ENCODE results near the gene MMP20. TPM values are rescaled to one million over a fixed set of nuclear protein-coding genes. Genes with fewer than 3 reads are reported as not detected.

The MMP20 gene
- total and polyA plus RNA-seq, 11 donors, result not detected

GRCh38 chr11:102528618-102529017 lies 96.5 kb downstream of the MMP20 start:
- H3K36me3 ChIP-seq, result no peaks in the 10 kb centered on the region
- H3K9me3 ChIP-seq, result no peaks in the 10 kb centered on the region
- no peak for ATAC-seq
- H3K27me3 ChIP-seq, result no peaks in the 10 kb centered on the region
- no peaks in the 10 kb centered on the region for H3K4me1 ChIP-seq
- intact Hi-C loops (cut with DNase I), result loop anchor here in 1 of 10 donors (5.0 kb wide), 1 partner anchor 1341 kb away; no protein-coding TSS in a partner anchor
- no peak overlapping the region for H3K27ac ChIP-seq
- DNase-seq, result no peak
- TF ChIP-seq, protein P1, sequence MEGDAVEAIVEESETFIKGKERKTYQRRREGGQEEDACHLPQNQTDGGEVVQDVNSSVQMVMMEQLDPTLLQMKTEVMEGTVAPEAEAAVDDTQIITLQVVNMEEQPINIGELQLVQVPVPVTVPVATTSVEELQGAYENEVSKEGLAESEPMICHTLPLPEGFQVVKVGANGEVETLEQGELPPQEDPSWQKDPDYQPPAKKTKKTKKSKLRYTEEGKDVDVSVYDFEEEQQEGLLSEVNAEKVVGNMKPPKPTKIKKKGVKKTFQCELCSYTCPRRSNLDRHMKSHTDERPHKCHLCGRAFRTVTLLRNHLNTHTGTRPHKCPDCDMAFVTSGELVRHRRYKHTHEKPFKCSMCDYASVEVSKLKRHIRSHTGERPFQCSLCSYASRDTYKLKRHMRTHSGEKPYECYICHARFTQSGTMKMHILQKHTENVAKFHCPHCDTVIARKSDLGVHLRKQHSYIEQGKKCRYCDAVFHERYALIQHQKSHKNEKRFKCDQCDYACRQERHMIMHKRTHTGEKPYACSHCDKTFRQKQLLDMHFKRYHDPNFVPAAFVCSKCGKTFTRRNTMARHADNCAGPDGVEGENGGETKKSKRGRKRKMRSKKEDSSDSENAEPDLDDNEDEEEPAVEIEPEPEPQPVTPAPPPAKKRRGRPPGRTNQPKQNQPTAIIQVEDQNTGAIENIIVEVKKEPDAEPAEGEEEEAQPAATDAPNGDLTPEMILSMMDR (IDR thresholded peaks at IDR 0.05), result no peak
- no peak for TF ChIP-seq POLR2A (IDR thresholded peaks at IDR 0.05)
- no peak overlapping the region for H3K4me3 ChIP-seq

GRCh38 chr11:102527684-102528083 lies 97.4 kb downstream of the MMP20 start:
- intact Hi-C loops (cut with DNase I), result loop anchor here in 1 of 10 donors (5.0 kb wide), 1 partner anchor 1340 kb away; no protein-coding TSS in a partner anchor
- DNase-seq, result no peak
- Histone ChIP-seq H3K27me3 (peaks cover 0 to 1% (median 0%) of the 10 kb centered on the region in 9 donors), H3K36me3 (no peaks in the 10 kb centered on the region), H3K4me3 (no peak overlapping the region), H3K4me1 (no peaks in the 10 kb centered on the region), H3K27ac (no peak overlapping the region), H3K9me3 (no peaks in the 10 kb centered on the region)
- WGBS, 4 donors, result 69 to 97% (median 95%) methylated on average over 2 of the region's 2 CpGs
- TF ChIP-seq POLR2A (IDR thresholded peaks at IDR 0.05), result no peak
- TF ChIP-seq, protein P1 (IDR thresholded peaks at IDR 0.05), result no peak
- ATAC-seq, result no peak

- 87 to 100% (median 90%) methylated on average over 1 of the region's 1 CpG for WGBS, 4 donors
Observed at GRCh38 chr11:102527041-102527440, 98.1 kb downstream of the MMP20 start.

More at GRCh38 chr11:102527041-102527440, 98.1 kb downstream of the MMP20 start:
- Histone ChIP-seq H3K4me1 (no peaks in the 10 kb centered on the region), H3K27me3 (peaks cover 0 to 4% (median 0%) of the 10 kb centered on the region in 9 donors), H3K27ac (no peak overlapping the region), H3K36me3 (no peaks in the 10 kb centered on the region), H3K9me3 (no peaks in the 10 kb centered on the region), H3K4me3 (no peak overlapping the region)
- DNase-seq (no peak), ATAC-seq (no peak)
- intact Hi-C loops (cut with DNase I), result loop anchor here in 1 of 10 donors (5.0 kb wide), 1 partner anchor 1340 kb away; no protein-coding TSS in a partner anchor
- no peak for TF ChIP-seq POLR2A (IDR thresholded peaks at IDR 0.05)
- TF ChIP-seq, protein P1 (IDR thresholded peaks at IDR 0.05), result no peak

Other genes with a start within 250 kb of the MMP20 start
- gene TMEM123, start 172.6 kb downstream of the MMP20 start, total RNA-seq, result 100 to 1,000 TPM in 2 of 9 donors, 10 to 100 TPM in 7; 54.5 to 116 (median 81.4) TPM
- 10 to 100 TPM; 25.0 to 31.7 TPM for gene TMEM123, start 172.6 kb downstream of the MMP20 start, polyA plus RNA-seq
- gene MMP7, start 94.6 kb downstream of the MMP20 start, total RNA-seq, result 1 to 10 TPM in 1 of 9 donors, not detected in 8; 1.5 TPM
- not detected for gene MMP7, start 94.6 kb downstream of the MMP20 start, polyA plus RNA-seq
- under 1 TPM in 1 of 9 donors, not detected in 8; 0.14 TPM for gene MMP27, start 80.4 kb upstream of the MMP20 start, total RNA-seq
- gene MMP27, start 80.4 kb upstream of the MMP20 start, polyA plus RNA-seq, result not detected
- 1 to 10 TPM in 1 of 9 donors, under 1 TPM in 5, not detected in 3; 0.10 to 1.6 (median 0.40) TPM for gene MMP8, start 99.6 kb upstream of the MMP20 start, total RNA-seq
- gene MMP8, start 99.6 kb upstream of the MMP20 start, polyA plus RNA-seq, result under 1 TPM in 1 of 2 donors, not detected in 1; 0.51 TPM
- not detected for gene MMP10, start 155.3 kb upstream of the MMP20 start, total RNA-seq
- not detected for gene MMP10, start 155.3 kb upstream of the MMP20 start, polyA plus RNA-seq
- 1 to 10 TPM in 1 of 9 donors, under 1 TPM in 3, not detected in 5; 0.14 to 2.5 (median 0.45) TPM for gene MMP1, start 172.8 kb upstream of the MMP20 start, total RNA-seq
- gene MMP1, start 172.8 kb upstream of the MMP20 start, polyA plus RNA-seq, result under 1 TPM in 1 of 2 donors, not detected in 1; 0.46 TPM
- not detected for gene MMP3, start 218.3 kb upstream of the MMP20 start, total RNA-seq
- gene MMP3, start 218.3 kb upstream of the MMP20 start, polyA plus RNA-seq, result not detected
- under 1 TPM in 2 of 9 donors, not detected in 7; 0.16 to 0.21 TPM for gene MMP12, start 249.7 kb upstream of the MMP20 start, total RNA-seq
- not detected for gene MMP12, start 249.7 kb upstream of the MMP20 start, polyA plus RNA-seq

All from heart left ventricle (tissue), 16 donors.